IMR-90 (cell line): ENCODE data around the gene RABGAP1. TPM values are rescaled to one million over a fixed set of nuclear protein-coding genes. Genes with fewer than 3 reads are reported as not detected.

ENCODE experiments used
- ATAC-seq: fragments of 200-7000 bp; cut with Tn5 transposase; 2 replicates; pipeline ENCODE4 v1.9.1; 2020; ENCODE audit warnings: low read depth, mild to moderate bottlenecking, moderate library complexity
- BruUV-seq: library from RNA; stranded (reverse); fragments of 400-500 nt; replicated peaks from 2 replicates; lab custom pipeline; 2021; lab: Mats Ljungman, UMichigan
- CTCF ChIA-PET: fragments of 300-600 bp; formaldehyde crosslinking; extraction: SDS; loops from one replicate; lab custom pipeline; 2021; ENCODE audit warnings: antibody characterized with exemption; lab: Yijun Ruan, JAX
- POLR2A ChIA-PET: fragments of 300-600 bp; sonication (Branson Sonifier 250); formaldehyde crosslinking; loops from one replicate; lab custom pipeline; 2022; ENCODE audit warnings: antibody characterized with exemption; ENCODE audit not compliant: unreplicated experiment; lab: Charles Lee
- DNase-seq: peaks from one replicate; pipeline ENCODE4 v3.0.0; 2013
- H2AFZ ChIP-seq: replicated peaks from 2 replicates; pipeline ENCODE3; 2013; ENCODE audit warnings: low read length, mild to moderate bottlenecking; ENCODE audit not compliant: poor library complexity
- H2AK5ac ChIP-seq: 2 replicates; pipeline ENCODE4 v1.6.1; 2013; ENCODE audit warnings: low read depth, low read length, inconsistent platforms
- H2AK9ac ChIP-seq: replicated peaks from 2 replicates; pipeline ENCODE3; 2013; ENCODE audit warnings: mild to moderate bottlenecking, low read depth, low read length, moderate library complexity; ENCODE audit not compliant: poor library complexity
- H2BK120ac ChIP-seq: 2 replicates; pipeline ENCODE4 v1.6.1; 2013; ENCODE audit warnings: low read depth, low read length, inconsistent platforms
- H2BK15ac ChIP-seq: 3 replicates; pipeline ENCODE4 v1.6.1; 2013; ENCODE audit warnings: low read depth, low read length, inconsistent platforms
- H2BK20ac ChIP-seq: 2 replicates; pipeline ENCODE4 v1.6.1; 2013; ENCODE audit warnings: low read depth, mild to moderate bottlenecking, inconsistent platforms, low read length, moderate library complexity
- H2BK5ac ChIP-seq: 2 replicates; pipeline ENCODE4 v1.6.1; 2013; ENCODE audit warnings: mild to moderate bottlenecking, low read depth, low read length, inconsistent platforms; ENCODE audit not compliant: poor library complexity, severe bottlenecking
- H3K14ac ChIP-seq: replicated peaks from 2 replicates; pipeline ENCODE4 v1.6.1; 2013; ENCODE audit warnings: low read depth, low read length, inconsistent platforms
- H3K18ac ChIP-seq: 2 replicates; pipeline ENCODE4 v1.6.1; 2013; ENCODE audit warnings: low read depth, low read length, control low read depth
- H3K23ac ChIP-seq: 2 replicates; pipeline ENCODE4 v1.6.1; 2013; ENCODE audit warnings: low read depth, low read length, inconsistent platforms
- H3K27ac ChIP-seq: 2 replicates; pipeline ENCODE4 v1.5.1; 2013; ENCODE audit warnings: mild to moderate bottlenecking, control low read depth, low read length; ENCODE audit not compliant: insufficient read depth
- H3K27me3 ChIP-seq: 2 replicates; pipeline ENCODE4 v1.6.1; 2013; ENCODE audit warnings: low read length; ENCODE audit not compliant: control insufficient read depth, insufficient read depth
- H3K36me3 ChIP-seq: 2 replicates; pipeline ENCODE4 v1.6.1; 2013; ENCODE audit warnings: low read length, mixed read lengths; ENCODE audit not compliant: control insufficient read depth, insufficient read depth
- H3K4ac ChIP-seq: 2 replicates; pipeline ENCODE4 v1.6.1; 2013; ENCODE audit warnings: low read depth, low read length, inconsistent platforms
- H3K4me1 ChIP-seq: 2 replicates; pipeline ENCODE4 v1.6.1; 2013; ENCODE audit warnings: low read length, mixed read lengths; ENCODE audit not compliant: control insufficient read depth, insufficient read depth
- H3K4me2 ChIP-seq: 2 replicates; pipeline ENCODE4 v1.6.1; 2013; ENCODE audit warnings: low read depth, mild to moderate bottlenecking, control low read depth, low read length, moderate library complexity
- H3K4me3 ChIP-seq: 2 replicates; pipeline ENCODE4 v1.5.1; 2013; ENCODE audit warnings: low read depth, mild to moderate bottlenecking, control low read depth, low read length, moderate library complexity; ENCODE audit not compliant: insufficient read depth
- H3K56ac ChIP-seq: 2 replicates; pipeline ENCODE4 v1.6.1; 2013; ENCODE audit warnings: low read length, inconsistent platforms; ENCODE audit not compliant: insufficient read depth; ENCODE audit errors: extremely low read depth
- H3K79me1 ChIP-seq, 2 experiments: 2 replicates each; pipeline ENCODE4 v1.6.1; 2013; ENCODE audit warnings: low read length in 2 of 2, inconsistent platforms in 1 of 2, low read depth in 1 of 2
- H3K9ac ChIP-seq: 2 replicates; pipeline ENCODE4 v1.6.1; 2013; ENCODE audit warnings: low read depth, low read length, control low read depth
- H3K9me1 ChIP-seq: 2 replicates; pipeline ENCODE4 v1.6.1; 2013; ENCODE audit warnings: low read length, inconsistent platforms; ENCODE audit not compliant: insufficient read depth
- H3K9me3 ChIP-seq: 2 replicates; pipeline ENCODE4 v1.6.1; 2013; ENCODE audit warnings: low read length; ENCODE audit not compliant: control insufficient read depth, insufficient read depth
- H4K20me1 ChIP-seq: 2 replicates; pipeline ENCODE4 v1.6.1; 2013; ENCODE audit warnings: low read length, inconsistent platforms; ENCODE audit not compliant: insufficient read depth
- H4K5ac ChIP-seq: 2 replicates; pipeline ENCODE4 v1.6.1; 2013; ENCODE audit warnings: mild to moderate bottlenecking, low read depth, low read length, control low read depth
- H4K8ac ChIP-seq, 2 experiments: 2 replicates each; pipeline ENCODE4 v1.6.1; 2013; ENCODE audit warnings: low read depth in 2 of 2, low read length in 2 of 2, control low read depth in 1 of 2, inconsistent platforms in 1 of 2
- H4K91ac ChIP-seq: 2 replicates; pipeline ENCODE4 v1.6.1; 2013; ENCODE audit warnings: low read depth, low read length, inconsistent platforms; ENCODE audit not compliant: insufficient read depth
- CEBPB ChIP-seq: IDR thresholded peaks from 2 replicates; pipeline ENCODE4 v1.6.1; 2012; ENCODE audit warnings: low read depth, low read length, improper control_type of control experiment
- CTCF ChIP-seq: conservative IDR thresholded peaks from 2 replicates; pipeline ENCODE4 v1.5.1; 2012; ENCODE audit warnings: mild to moderate bottlenecking, low read depth, low read length, improper control_type of control experiment
- ELK1 ChIP-seq: fragments of 150-350 bp; IDR thresholded peaks from 2 replicates; pipeline ENCODE4 v1.6.1; 2016; ENCODE audit warnings: low read depth, mild to moderate bottlenecking, low read length, moderate library complexity, borderline replicate concordance
- MAZ ChIP-seq: IDR thresholded peaks from 2 replicates; pipeline ENCODE4 v1.6.1; 2012; ENCODE audit warnings: low read depth, mild to moderate bottlenecking, low read length, improper control_type of control experiment, moderate library complexity, borderline replicate concordance
- NFE2L2 ChIP-seq: fragments of 150-350 bp; IDR thresholded peaks from 2 replicates; pipeline ENCODE4 v1.6.1; 2016; ENCODE audit warnings: low read depth, mild to moderate bottlenecking, low read length
- POLR2A ChIP-seq: IDR thresholded peaks from 2 replicates; pipeline ENCODE4 v1.6.1; 2012; ENCODE audit warnings: mild to moderate bottlenecking, low read depth, low read length
- RAD21 ChIP-seq: IDR thresholded peaks from 2 replicates; pipeline ENCODE4 v1.6.1; 2012; ENCODE audit warnings: low read length, improper control_type of control experiment
- RCOR1 ChIP-seq: IDR thresholded peaks from 2 replicates; pipeline ENCODE4 v1.6.1; 2012; ENCODE audit warnings: mild to moderate bottlenecking, low read length, improper control_type of control experiment; ENCODE audit not compliant: insufficient replicate concordance
- RFX5 ChIP-seq: IDR thresholded peaks from 2 replicates; pipeline ENCODE4 v1.8.0; 2012; ENCODE audit warnings: low read depth, mild to moderate bottlenecking, low read length, moderate library complexity
- SMC3 ChIP-seq: fragments of 150-350 bp; IDR thresholded peaks from 2 replicates; pipeline ENCODE4 v1.6.1; 2016; ENCODE audit warnings: low read depth, mild to moderate bottlenecking, antibody characterized with exemption, low read length, moderate library complexity
- WGBS, 2 experiments: methylation state at CpG; one replicate each; pipeline versions ENCODE4 v1.1.5 to v1.1.7; 2013; ENCODE audit warnings: missing lambda C conversion rate in 2 of 2; ENCODE audit not compliant: insufficient read length in 1 of 2; ENCODE audit errors: extremely low coverage in 2 of 2; 5-methylcytosine and 5-hydroxymethylcytosine counted together
- dilution Hi-C: fragments of 300-500 bp; cut with HindIII; formaldehyde crosslinking; loops from one replicate; pipeline ENCODE4 v1.14.3; 2018; ENCODE audit warnings: low sequenced_read_pairs; ENCODE audit not compliant: unreplicated experiment
- in situ Hi-C: fragments of 300-500 bp; cut with MboI; formaldehyde crosslinking; loops from 3 replicates; pipeline ENCODE4 v1.14.3; 2019; ENCODE audit warnings: low sequenced_read_pairs, inconsistent platforms, mixed read lengths
- intact Hi-C: fragments of 100-400 bp; cut with micrococcal nuclease; formaldehyde crosslinking; loops from 2 replicates; pipeline ENCODE4 v1.10.0; 2022
- polyA plus RNA-seq, 3 experiments: library from polyadenylated mRNA; depleted of rRNA; stranded (reverse); fragments of >200 nt; gene quantifications; 2 replicates each; pipeline ENCODE4 v1.2.3, GENCODE V29; 2012; ENCODE audit warnings: low replicate concordance in 1 of 3
- total RNA-seq: library from RNA; depleted of rRNA; stranded (reverse); fragments of >200 nt; gene quantifications from 2 replicates; pipeline ENCODE4 v1.2.3, GENCODE V29; 2012

Gene RABGAP1
- total and polyA plus RNA-seq, 2 of the 4 experiments (the other 2 are of a cell fraction), result 20.0 to 53.9 TPM

GRCh38 chr9:123011380-123011779 lies 70.6 kb downstream of the RABGAP1 start:
- ATAC-seq, result no peak
- H3K18ac ChIP-seq, result no peak overlapping the region
- dilution Hi-C loops, result no loop called here
- H2BK120ac ChIP-seq, result no peak overlapping the region
- no peaks in the 10 kb centered on the region for H3K9me1 ChIP-seq
- H3K14ac ChIP-seq, result no peak overlapping the region
- H4K5ac ChIP-seq, result no peak overlapping the region
- H3K4me3 ChIP-seq, result no peak overlapping the region
- no peaks in the 10 kb centered on the region for H3K27me3 ChIP-seq
- H4K91ac ChIP-seq, result no peak overlapping the region
- no peak overlapping the region for H2BK15ac ChIP-seq
- H3K36me3 ChIP-seq, result peaks cover 19% of the 10 kb centered on the region
- in situ Hi-C loops, result no loop called here
- BruUV-seq, result no TSS peak
- no peak overlapping the region for H3K23ac ChIP-seq
- no peak overlapping the region for H3K56ac ChIP-seq
- no peak overlapping the region for H2BK20ac ChIP-seq
- no peak overlapping the region; the same call in 1 of the 2 replicates for H2AK5ac ChIP-seq
- no peak overlapping the region for H2AK9ac ChIP-seq
- H2AFZ ChIP-seq, result no peak overlapping the region
- H3K4me2 ChIP-seq, result no peak overlapping the region
- no peaks in the 10 kb centered on the region for H4K20me1 ChIP-seq
- intact Hi-C loops, result no loop called here
- H3K9me3 ChIP-seq, result no peaks in the 10 kb centered on the region
- DNase-seq, result no peak
- H3K9ac ChIP-seq, result no peak overlapping the region
- ChIA-PET POLR2A (no interaction called here), CTCF (no interaction called here)
- no peak for TF ChIP-seq RCOR1
- no peak for TF ChIP-seq CTCF
- TF ChIP-seq CEBPB, result no peak
- TF ChIP-seq SMC3, result no peak
- TF ChIP-seq ELK1, result no peak
- TF ChIP-seq RAD21, result no peak
- TF ChIP-seq MAZ, result no peak
- TF ChIP-seq NFE2L2, result no peak
- TF ChIP-seq RFX5, result no peak
- no peak for TF ChIP-seq POLR2A
- H2BK5ac ChIP-seq, result no peak overlapping the region
- H3K4ac ChIP-seq, result no peak overlapping the region
- peaks cover 4% of the 10 kb centered on the region; the same call in 1 of the 2 replicates for H3K4me1 ChIP-seq
- no peak overlapping the region for H4K8ac ChIP-seq
- WGBS, 2 experiments, result no CpG with 5 or more reads among the region's 3 CpGs
- H3K27ac ChIP-seq, result no peak overlapping the region
- 0 out of 4 replicates have a peak, but pooled peaks cover 0 to 5% of the 10 kb centered on the region in 2 experiments for H3K79me1 ChIP-seq
